ENCODE measurements around the gene ZSWIM9. TPM values are rescaled to one million over a fixed set of nuclear protein-coding genes. Genes with fewer than 3 reads are reported as not detected.

Gene ZSWIM9
- total RNA-seq (2014; rRNA removed) = 1.8 and 2.6 TPM in 2 replicates
- percentile 59 among the genes with signal in this experiment for Bru-seq, nascent RNA
- percentile 58 among the genes with signal in this experiment for BruChase-seq, experiment 1, labeled RNA remaining after a 6-hour chase
- BruChase-seq, experiment 2, labeled RNA remaining after a 2-hour chase = percentile 59 among the genes with signal in this experiment
- long read RNA-seq, partial matches to known transcripts = 7 of 10 reads
- long read RNA-seq, other reads (novel, unspliced or antisense) = 3 of 10 reads

GRCh38 chr19:48169939-48170803, at the start of gene ZSWIM9, which contains the start of gene LIG1:
Gene ZSWIM9, plus strand, starts transcription at chr19:48170680. Its CDS starts 1,123 bp downstream, at chr19:48171803.
Gene LIG1, minus strand, starts transcription at chr19:48170344. Its CDS starts 4,778 bp downstream, at chr19:48165566.
- intact Hi-C loops (cut with micrococcal nuclease) = no loop called here
- Histone ChIP-seq H3K4me3 (ENCODE audit: low read length) (peak within 1 kb of the TSS; percentile 99), H3K27ac (ENCODE audit: low read length) (peak within 1 kb of the TSS; percentile 72), H2AFZ (ENCODE audit: low read length) (peak within 1 kb of the TSS; percentile 98), H3K4me1 (ENCODE audit: insufficient read depth, low read length) (peaks cover 10% of the 10 kb centered on the region; the same call in 1 of the 2 replicates), H3K9me3 (ENCODE audit: low read length) (no peaks in the 10 kb centered on the region), H3K9ac (ENCODE audit: low read length) (peak within 1 kb of the TSS; percentile 95), H3K27me3 (ENCODE audit: low read length) (no peaks in the 10 kb centered on the region), H3K79me2 (ENCODE audit: low read length) (peaks cover 35% of the 10 kb centered on the region), H3K36me3 (ENCODE audit: low read depth, low read length) (no peaks in the 10 kb centered on the region), H3K4me2 (ENCODE audit: low read length) (peak within 1 kb of the TSS; percentile 93), H3F3A (ENCODE audit: low read length, unreplicated experiment) (no peaks in the 10 kb centered on the region), H3K9me2 (replicated peaks; ENCODE audit: low read length) (no peaks in the 10 kb centered on the region), H4K20me1 (ENCODE audit: low read length) (peaks cover 12% of the 10 kb centered on the region; the same call in 1 of the 2 replicates)
- CTCF ChIA-PET = interaction anchor here (0.6 kb wide), 1 partner anchor 67 kb away, joined by 9 read pairs; no protein-coding TSS in a partner anchor
- POLR2A ChIA-PET (ENCODE audit: unreplicated experiment) = interaction anchor here (0.6 kb wide), 1 partner anchor 33 kb away, joined by 4 read pairs; no protein-coding TSS in a partner anchor
- BruUV-seq (replicated peaks) = no TSS peak
- DNase-seq = peak; percentile 88
- peak; percentile 94 for ATAC-seq
- TF ChIP-seq EZH2phosphoT487 (IDR thresholded peaks at IDR 0.05; ENCODE audit: borderline replicate concordance, low read length) (no peak), CTCF (conservative IDR thresholded peaks at IDR 0.05; ENCODE audit: low read depth, low read length) (no peak)

GRCh38 chr19:48121066-48121465, 49.4 kb upstream of the ZSWIM9 start:
- Histone ChIP-seq H2AFZ (ENCODE audit: low read length) (no peak overlapping the region), H3K4me2 (ENCODE audit: low read length) (no peak overlapping the region), H3F3A (ENCODE audit: low read length, unreplicated experiment) (no peaks in the 10 kb centered on the region), H4K20me1 (ENCODE audit: low read length) (no peaks in the 10 kb centered on the region), H3K9me2 (replicated peaks; ENCODE audit: low read length) (no peaks in the 10 kb centered on the region), H3K79me2 (ENCODE audit: low read length) (no peaks in the 10 kb centered on the region), H3K4me1 (ENCODE audit: insufficient read depth, low read length) (peaks cover 26% of the 10 kb centered on the region), H3K27me3 (ENCODE audit: low read length) (no peaks in the 10 kb centered on the region), H3K4me3 (ENCODE audit: low read length) (no peak overlapping the region), H3K36me3 (ENCODE audit: low read depth, low read length) (peaks cover 16% of the 10 kb centered on the region), H3K9ac (ENCODE audit: low read length) (no peak overlapping the region), H3K9me3 (ENCODE audit: low read length) (no peaks in the 10 kb centered on the region), H3K27ac (ENCODE audit: low read length) (no peak overlapping the region)
- no TSS peak for BruUV-seq (replicated peaks)
- no peak for ATAC-seq
- no peak for DNase-seq
- CTCF ChIA-PET = no interaction called here
- POLR2A ChIA-PET (ENCODE audit: unreplicated experiment) = no interaction called here
- intact Hi-C loops (cut with micrococcal nuclease) = no loop called here
- TF ChIP-seq EZH2phosphoT487 (IDR thresholded peaks at IDR 0.05; ENCODE audit: borderline replicate concordance, low read length) (no peak), EZH2 (IDR thresholded peaks at IDR 0.05; ENCODE audit: low read length, unreplicated experiment) (no peak), CTCF (conservative IDR thresholded peaks at IDR 0.05; ENCODE audit: low read depth, low read length) (no peak)

All from PC-3 (cell line).